ENCODE data around the gene TUBGCP2.
A peak's percentile ranks its signal among the peaks of the same experiment; 100 is the strongest.

Gene TUBGCP2

DNA sequence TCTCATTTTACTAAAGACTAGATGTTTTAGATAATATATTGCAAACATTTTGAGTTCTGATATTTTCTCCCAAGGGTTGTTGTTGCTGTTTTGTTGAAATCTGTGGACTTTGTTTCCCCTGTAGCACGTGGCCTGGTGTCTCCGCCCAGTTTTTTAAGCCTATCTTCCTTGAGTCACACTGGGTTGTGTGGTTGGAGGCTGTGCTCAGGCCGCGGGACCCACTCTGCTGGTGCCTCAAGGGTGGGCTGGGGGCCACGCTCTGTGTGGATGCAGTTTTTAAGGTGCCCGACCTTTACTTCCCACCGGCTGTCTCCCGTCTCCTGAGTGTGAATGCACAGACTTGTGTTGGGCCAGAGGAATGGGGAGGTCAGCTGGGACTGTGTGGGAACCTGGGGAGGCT, 34.3 kb upstream of the TUBGCP2 start:
- DNase-seq, result no peak

DNA sequence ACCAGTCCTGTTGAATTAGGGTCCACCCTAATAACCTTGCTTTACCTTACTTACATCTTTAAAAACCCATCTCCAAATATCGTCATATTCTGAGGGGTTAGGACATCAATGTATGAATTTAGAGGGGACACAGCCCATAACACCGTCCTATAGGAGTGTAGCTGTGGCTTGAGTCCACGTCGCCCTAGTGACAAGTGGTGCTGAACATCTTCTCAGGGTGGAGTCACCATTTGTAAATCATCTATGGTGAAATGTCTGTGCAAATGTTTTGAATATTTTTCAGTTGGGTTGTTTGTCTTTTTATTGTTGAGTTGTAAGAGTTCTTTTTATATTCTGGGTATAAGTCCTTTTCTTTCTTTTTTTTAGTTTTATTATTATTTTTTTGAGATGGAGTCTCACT, 33.3 kb upstream of the TUBGCP2 start:
- no peak for DNase-seq

DNA sequence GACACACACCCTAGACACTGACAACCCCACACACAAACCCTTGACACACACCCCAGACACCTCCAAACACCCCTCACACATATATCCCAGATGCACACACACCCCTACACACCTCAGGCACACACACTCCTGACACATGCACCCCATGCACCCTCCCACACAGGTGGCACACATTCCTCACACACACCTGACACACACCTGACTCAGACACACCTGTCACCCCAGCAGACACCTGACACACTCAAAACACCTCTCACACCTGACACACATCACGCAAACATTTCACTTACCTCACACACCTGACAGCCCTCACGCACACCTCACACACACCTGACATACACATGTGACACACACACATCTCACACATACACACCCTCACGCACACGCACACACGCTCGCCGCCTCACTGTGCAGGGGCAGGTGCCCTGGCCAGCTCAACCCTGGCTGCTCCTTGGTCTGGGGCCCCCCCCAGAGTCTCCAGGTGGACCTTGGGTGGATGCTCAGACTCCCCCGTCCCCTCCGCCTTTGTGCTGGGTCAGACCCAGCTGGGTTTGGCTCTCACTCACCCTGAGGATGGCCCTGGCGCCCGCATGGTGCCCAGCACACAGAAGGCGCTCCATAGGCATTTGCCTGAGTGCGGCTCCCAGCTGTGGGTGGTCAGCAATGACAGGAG, 31.2 kb upstream of the TUBGCP2 start:
- no peak for DNase-seq

DNA sequence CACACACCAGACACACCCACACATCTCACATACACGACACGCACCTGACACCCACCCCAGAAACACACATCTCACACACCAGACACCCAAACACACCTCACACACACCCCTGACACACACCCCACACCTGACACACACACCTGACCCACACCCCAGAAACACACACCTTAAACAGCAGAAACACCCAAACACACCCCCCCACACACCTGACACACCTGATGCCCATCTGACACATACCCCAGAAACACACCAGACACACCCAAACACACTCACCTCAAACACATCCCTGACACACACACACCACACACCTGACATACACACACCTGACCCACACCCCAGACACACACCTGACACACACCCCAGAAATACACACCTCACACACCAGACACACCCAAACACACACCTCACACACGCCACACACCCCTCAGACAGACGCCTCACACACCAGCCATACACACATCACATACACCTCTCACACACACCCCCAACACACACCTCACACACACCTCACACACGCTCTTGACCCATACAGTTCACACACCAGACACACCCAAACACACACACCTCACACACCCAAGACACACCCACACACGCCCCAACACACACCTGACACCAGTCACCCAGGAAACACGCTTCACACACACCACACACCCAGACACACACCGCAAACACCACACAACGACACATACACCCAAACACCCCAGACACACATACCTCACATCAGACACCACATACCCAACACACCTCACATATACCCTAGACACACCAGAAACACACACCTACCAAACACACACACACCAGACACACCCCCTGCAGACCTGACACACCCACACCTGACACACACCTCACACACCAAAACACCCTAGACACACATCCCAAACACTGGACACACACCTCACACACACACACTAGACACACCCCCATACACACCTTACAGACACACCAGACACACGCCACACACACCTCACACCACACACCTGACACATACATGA, 29.7 kb upstream of the TUBGCP2 start:
- no peak for DNase-seq

DNA sequence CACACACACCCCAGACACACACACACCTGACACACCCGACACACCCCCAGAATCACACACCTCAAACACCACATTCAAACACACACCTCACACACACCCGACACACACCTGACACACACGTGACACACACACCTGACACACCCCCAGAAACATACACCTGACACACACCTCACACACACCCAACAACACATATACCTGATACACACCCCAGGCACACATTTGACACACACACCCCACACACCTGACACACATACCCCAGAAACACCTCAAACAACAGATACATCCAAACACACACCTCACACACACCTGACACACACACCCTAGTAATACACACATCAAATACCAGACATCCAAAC, 28.7 kb upstream of the TUBGCP2 start:
- no peak for DNase-seq

DNA sequence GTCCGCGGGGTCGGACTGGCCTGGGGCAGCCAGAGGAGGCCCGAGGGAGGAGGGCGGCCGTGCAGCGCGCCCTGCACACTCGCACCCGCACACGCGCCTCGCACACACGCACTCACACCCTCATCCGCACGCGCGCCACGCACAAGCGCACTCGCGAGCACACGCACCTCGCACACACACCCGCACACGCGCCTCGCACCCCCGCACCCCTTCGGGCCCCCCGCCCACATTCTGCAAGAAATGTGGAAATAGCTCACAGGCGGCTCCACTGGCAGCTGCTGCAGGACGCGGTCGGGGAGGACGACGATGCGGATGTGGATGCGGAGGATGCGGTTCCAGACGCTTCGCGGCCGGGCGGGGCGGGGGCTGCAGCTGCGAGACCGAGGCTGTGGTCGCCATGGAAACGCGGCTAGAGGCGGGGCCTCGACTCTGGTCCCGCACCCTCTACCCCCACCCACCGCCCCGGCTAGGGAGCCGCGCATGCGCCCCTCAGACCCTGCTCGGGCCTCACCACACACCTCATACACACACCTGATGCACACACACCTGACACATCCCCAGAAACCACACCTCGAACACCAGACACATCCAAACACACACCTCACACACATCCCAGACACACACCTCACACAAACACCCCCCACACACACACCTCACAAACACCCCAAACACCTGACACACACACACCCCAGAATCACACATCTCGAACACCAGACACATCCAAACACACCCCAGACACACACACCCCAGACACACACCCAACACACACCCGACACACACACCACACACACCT, 28.1 kb upstream of the TUBGCP2 start, which contains the start of gene CALY:
CALY (minus strand) TSS at position 320 of the 793 bp plus-strand sequence. CDS start 7,907 bp downstream, outside the sequence.
- DNase-seq, result no peak

DNA sequence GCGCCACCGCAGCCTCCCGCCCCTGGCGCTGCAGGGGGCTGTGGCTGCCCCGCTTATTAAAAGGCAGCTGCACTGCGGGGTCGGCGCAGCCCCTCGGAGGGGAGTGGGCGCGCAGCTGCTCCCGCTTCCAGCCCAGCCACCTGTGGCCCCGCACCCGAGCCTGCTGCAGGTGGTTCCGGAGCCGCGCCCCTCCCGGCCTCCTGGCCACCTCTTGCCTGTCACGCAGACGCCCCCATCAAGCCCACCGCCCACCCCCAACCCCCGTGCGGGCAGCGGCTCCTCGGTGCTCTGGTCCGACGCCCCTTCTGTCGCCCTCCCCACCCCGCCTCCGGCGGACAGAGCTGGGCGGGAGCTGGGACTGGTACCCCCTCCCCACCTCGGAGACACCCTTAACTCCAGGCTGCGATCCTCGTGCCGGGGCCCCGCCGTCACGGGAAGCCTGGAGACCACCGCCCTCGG, 27.5 kb upstream of the TUBGCP2 start:
- no peak for DNase-seq

DNA sequence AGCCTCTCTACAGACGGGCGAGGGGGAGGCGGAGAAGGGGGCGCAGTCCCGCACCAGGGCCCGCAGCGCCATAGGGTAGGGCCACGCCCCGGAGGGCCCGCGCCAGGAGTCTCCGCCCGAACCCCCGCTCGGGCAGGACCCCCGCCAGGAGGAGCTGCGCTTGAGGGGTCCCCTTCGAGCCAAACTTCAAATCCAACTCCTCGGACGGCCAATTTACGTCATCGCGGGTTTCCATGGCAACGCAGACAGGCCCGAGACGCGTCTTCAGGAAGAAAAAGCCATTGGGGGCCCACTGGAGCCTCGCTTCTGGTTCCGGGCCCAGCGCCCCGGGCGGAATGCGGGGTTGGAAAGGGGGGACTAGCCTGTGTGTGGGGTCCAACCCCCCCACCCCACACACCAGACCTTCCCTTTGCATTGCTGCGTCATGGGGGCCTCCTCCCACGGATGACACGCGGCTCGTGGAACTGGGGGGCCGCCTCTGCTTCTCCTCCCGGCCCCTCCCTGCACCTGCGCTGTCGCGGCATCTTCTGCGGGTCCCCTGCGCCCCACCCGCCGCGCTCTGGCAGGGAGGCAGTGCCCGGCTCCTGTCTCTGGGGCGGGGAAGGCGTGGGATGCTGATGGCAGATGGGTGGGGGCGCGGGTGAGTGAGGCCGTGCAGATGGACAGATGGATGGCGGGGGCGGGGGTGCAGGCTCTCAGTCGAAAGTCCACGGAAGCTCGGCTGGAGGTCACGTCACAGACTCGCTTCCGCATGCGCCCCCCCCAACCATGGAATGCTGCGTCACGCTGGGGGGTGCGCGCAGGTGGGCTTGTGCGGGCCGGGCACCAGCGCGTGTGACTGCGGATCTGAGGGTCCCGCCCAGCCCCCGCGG, 26.8 kb upstream of the TUBGCP2 start:
- no peak for DNase-seq

DNA sequence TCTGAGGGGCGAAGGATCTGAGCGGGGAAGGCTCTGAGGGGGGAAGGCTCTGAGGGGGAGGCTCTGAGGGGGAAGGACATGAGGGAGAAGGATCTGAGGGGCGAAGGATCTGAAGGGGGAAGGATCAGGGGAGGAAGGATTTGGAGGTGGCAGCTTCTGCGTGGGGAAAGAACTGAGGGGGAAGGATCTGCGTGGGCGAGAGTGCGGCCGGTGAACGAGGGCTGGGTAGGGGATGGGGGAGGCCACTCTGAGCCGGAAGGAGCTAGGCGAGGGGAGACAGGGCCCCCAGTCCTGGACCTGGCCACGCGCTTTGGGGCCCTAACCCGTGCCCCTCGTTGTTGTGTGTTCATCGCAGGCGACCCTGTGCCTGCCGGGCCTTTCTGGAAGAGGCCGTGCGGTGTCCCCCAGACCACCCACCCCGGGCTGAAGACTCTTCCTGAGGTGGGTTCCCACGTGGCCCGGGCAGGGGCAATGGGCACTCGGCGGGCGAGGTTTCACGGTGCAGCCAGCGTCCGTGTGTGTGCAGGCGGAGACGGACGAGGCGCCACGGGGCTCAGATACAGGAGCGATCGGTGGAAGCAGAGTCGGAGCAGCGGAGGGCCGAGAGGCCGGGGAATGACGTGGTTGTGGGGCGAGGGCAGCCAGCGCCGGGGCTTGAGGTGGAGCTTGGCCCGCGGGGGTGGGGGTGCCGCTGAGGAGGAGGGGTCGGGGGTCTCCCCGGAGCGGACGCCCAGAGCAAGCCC, 26.0 kb upstream of the TUBGCP2 start:
- peak; percentile 4 for DNase-seq

DNA sequence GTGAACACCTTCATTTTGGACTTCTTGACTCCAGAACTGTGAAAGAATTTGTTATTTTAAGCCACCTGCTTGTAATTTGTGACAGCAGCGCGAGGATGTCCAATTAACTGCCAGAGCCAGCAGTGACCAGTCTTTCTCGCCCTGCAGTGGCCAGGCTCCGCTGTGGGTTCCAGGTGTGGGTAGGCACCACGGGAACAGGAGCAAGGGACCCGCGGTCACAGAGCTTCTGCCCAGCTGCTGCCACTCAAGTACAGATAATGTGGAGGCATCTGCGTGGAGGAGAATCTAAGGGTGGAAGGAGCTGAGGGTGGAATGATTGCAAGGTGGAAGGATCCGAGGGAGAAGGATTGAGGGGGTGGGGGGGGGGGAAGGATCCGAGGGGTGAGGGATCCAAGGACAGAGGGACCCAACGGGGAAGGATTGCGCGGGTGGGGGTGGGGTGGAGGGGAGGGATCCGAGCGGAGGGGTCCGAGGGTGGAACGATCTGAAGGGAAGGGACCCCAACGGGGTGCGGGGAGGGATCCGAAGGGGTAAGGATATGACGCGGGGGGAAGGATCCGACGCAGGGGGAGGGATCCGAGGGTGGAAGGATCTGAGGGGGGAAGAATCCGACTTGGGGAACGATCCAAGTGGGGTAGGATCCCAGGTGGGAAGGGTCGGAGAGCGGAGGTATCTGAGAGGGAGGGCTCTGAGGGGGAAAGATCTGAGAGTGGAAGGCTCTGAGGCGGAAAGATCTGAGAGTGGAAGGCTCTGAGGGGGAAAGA, 24.4 kb upstream of the TUBGCP2 start:
- DNase-seq, result no peak

DNA sequence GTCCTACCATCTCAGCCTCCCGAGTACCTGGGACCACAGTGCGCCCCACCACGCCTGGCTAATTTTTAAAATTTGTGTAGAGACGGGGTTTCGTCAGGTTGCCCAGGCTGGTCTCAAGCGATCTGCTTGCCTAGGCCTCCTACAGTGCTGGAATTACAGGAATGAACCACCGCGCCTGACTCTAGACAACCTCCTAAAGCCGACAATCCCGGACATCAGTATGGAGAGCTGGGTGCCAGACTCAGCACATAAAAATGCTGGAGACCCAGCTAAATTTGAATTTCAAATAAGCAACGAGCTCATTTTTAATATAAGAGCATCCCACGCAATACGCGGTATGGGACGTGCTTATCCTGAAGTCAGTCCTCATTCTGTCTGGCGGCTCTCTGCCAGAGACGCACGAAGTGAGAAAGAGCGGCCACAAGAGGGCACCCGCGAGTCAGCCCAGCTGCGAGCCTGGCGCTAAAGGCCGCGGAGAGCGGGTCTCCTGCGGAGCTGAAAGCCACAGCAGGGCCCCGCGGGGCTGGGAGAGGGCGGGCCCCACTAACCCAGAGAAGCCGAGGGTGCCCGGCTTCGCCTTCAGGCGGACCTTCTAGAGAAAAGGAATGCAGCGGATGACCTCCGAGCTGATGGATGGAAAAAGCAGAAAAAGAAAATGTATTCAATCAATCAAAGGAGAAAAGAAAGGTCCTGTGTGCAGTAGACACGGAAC, 21.0 kb upstream of the TUBGCP2 start:
- DNase-seq, result peak; percentile 82

DNA sequence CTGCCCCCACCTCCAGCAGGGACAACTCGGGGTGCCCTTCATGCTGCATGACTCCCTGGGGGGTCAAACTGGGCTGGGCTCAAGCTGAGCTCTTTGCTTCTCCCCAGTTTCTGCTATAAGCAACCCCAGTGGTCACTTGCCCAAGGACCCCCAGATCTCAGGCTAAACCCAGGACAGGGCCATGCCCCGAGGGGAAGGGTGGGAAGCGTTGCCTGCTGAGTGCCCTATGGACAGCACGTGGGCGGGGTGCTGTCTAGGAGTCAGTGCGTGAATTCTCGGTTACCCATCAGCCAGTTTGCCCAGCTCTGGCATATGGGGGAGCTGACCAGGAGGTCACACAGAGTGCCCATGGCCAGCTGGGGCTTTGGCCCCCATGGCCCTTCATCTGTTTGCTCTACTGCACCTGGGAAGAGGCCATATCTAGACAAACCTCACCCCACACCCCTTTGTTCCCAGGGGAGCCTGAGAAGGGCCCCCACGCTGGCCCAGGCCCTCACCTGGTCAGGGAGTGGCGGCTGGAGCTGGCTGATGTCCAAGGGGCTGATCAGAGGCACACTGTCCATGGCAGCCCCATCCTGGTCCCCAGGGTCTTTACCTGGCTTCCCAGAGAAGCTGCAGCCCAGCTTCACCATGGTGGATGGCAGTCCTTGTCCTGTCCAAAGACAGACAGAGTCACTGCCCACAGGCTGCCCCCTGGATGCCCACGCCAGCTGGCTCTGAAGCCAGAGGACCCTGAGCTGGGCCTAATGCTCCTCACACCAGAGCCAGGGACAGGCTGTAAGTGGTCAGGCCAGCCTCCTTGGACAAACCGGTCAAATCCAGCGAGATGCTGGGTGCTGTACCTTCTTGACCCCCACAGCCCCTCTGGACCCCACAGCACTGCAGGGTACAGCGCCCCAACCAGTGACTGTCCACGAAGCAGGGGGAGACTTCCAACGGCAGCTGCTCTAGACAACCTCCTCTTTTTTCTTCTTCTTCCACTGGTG, 20.0 kb upstream of the TUBGCP2 start:
- DNase-seq, result no peak

DNA sequence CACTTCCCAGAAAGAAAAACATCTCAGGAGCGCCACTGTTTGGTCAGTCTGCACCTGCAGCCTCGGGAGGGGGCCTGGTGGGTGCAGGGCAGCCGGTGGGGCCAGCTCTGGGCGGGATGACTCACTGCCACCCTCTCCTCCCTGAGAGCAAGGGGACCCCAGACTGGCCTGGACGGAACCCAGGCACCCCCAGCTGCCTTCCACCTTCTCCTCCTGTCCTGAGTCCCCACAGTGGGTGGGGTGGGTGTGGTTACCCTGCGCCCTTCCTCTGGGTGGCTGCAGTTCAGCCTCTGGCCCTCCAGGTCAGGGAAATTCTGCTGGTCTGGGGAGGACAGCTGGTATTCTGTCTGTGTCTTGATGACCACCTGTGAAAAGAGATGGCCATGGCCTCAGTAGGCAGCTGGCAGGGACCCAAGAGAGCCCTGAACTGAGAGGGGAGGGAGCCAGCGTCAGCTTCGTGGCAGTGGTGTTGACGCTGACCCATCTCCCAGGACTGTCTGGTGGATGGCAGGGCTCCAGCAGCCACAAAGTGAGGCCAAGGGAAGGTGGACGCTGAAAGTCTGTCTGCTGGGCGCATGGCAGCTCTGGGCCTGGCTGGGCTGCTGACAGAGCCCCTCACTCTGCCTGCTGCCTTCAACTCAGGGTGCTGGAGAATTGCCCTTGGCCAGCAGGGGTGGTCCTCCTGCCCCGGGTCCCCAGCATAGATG, 19.1 kb upstream of the TUBGCP2 start:
- no peak for DNase-seq

DNA sequence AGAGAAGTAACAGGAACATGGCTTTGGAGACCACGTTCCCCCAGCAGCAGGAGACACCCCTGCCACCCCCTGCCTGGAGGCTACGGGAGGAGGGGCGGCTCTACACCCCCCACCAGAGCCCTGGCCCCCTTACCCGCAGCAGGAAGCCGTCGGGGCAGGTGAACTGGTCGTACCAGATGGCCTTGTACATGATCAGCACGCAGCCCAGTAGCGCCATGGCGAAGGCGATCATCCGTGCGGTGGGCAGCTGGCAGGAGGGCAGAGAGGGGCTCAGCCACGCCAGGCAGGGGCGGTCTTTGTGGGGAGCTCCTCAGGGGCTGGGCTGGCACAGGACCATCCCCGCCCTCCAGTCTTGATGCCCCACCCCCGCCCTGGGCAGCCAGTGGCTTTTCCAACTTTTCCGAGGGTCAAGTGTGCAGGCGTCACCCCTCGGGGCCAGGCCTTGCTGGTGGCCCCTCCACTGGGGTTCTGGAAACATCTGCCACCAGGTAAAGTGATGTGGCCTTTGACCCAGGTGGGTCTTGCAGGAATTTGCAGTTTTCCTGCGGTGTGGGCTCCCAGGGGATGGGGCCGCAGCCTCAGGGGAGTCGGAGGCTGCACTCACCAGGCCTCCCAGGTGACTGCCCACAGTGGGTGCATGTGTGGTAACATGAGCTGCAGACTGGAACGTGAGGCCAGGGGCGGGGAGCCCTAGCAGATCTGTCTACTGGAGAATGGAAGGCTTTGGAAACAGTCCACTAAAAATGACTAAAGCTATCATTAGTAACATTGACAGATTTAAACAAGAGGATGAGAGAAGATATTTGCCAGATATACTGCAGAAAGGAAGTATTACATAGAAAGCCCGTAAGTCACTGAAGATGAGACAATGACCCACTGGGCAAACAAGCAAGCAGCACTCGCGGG, 18.3 kb upstream of the TUBGCP2 start:
- no peak for DNase-seq

DNA sequence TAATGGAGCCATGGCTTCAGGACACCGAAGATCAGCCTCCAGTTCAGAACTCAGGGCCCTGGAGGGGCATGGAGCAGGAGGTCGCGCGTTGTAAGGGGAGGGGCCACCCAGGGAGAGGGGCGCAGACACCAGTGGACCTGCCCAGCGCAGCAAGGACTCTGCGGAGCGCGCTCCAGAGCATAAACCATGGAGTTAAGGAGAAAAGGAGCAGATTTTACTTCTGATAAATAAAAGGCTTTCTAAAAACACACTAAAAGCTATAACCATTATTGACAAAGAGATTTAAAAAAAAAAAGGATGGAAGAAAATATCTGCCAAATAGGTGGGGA, 17.5 kb upstream of the TUBGCP2 start:
- no peak for DNase-seq

DNA sequence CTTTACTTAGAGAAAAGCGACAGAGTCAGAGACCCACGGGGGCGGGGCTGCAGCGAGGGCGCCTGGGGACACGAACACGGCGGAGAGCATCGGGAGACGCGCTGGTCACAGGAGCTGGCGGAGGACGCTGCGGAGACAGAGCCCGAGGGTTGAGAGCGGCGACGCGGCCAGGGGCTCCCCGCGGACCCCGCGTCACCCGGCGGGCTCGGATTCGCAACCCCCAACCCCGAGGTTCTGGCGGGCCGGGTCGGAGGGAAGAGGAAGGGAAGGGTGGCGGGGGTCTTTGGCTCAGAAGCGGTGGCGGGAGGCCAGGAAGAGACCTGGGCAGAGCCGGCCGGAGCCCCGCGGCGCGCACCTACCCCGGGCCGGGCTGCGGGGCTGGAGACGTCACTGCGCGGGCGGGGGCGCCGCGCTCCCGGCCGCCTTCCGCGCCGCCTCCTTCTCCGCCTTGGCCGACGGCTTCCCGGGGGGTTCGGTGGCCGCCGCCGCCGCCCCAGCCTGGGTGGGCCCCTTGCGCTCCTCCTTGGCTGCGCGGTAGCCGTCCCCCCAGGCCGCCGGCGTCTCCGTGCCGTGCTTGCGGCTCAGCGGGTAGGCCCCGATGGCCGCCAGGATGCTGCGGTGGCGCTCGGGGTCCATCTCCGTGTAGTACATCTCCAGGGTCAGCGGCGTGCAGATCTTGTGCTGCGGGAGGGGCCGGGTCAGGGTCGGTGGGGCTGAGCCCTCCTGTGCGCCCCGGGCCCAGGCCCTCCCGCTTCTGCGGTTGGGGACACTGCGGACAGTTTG, 17.0 kb upstream of the TUBGCP2 start:
- no peak for DNase-seq

Measured in NCI-H526 treated with DMSO at 0.1 percent for 48 hours (cell line).